B cell (primary cell): ENCODE measurements around the gene REG3A. TPM values are rescaled to one million over a fixed set of nuclear protein-coding genes. Genes with fewer than 3 reads are reported as not detected.

Experiments
- ATAC-seq: fragments of 200-7000 bp; cut with Tn5 transposase; one replicate; pipeline ENCODE4 v1.10.0; 2021; ENCODE audit warnings: low read depth, mild to moderate bottlenecking, moderate number of reproducible peaks, moderate library complexity
- CTCF ChIA-PET: fragments of 350-600 bp; sonication (Branson Sonifier 250); formaldehyde crosslinking; loops from one replicate; lab custom pipeline; 2021; ENCODE audit warnings: antibody characterized with exemption, inconsistent platforms; lab: Charles Lee
- POLR2A ChIA-PET: fragments of 350-600 bp; sonication (Branson Sonifier 250); formaldehyde crosslinking; loops from one replicate; lab custom pipeline; 2021; ENCODE audit warnings: antibody characterized with exemption; lab: Charles Lee
- DNase-seq: peaks from one replicate; pipeline ENCODE4 v3.0.0; 2013
- H2AFZ ChIP-seq: 2 replicates; pipeline ENCODE4 v1.6.1; 2012; ENCODE audit warnings: mild to moderate bottlenecking, low read depth, low read length; ENCODE audit not compliant: insufficient read depth, poor library complexity, severe bottlenecking
- H3K27ac ChIP-seq, 2 donors: 1 replicate in 1 of 2; 2 replicates in 1 of 2; pipeline ENCODE4 v1.5.1; 2012 to 2013; ENCODE audit warnings: low read length in 2 of 2, mild to moderate bottlenecking in 2 of 2, moderate library complexity in 1 of 2
- H3K27me3 ChIP-seq, 4 experiments: fragments of 200-600 bp in 1 of 4; sonication (generic) in 1 of 4; replicated peaks in 1 of 4; 1 replicate in 2 of 4; 2 replicates in 2 of 4; pipeline versions ENCODE4 v1.6.1 to v1.7.0; 2013 to 2016; ENCODE audit warnings: low read length in 3 of 4, mild to moderate bottlenecking in 2 of 4, mixed read lengths in 1 of 4, moderate library complexity in 1 of 4; ENCODE audit not compliant: insufficient read depth in 4 of 4, control insufficient read depth in 3 of 4; ENCODE audit errors: control extremely low read depth in 1 of 4
- H3K36me3 ChIP-seq, 2 experiments: replicated peaks in 1 of 2; 1 replicate in 1 of 2; 2 replicates in 1 of 2; pipeline versions ENCODE4 v1.6.1 to v1.7.1; 2013; ENCODE audit warnings: low read length in 1 of 2; ENCODE audit not compliant: insufficient read depth in 2 of 2, control insufficient read depth in 1 of 2; ENCODE audit errors: control extremely low read depth in 1 of 2, extremely low read depth in 1 of 2
- H3K4me1 ChIP-seq, 2 donors: fragments of 200-600 bp in 1 of 2; sonication (generic) in 1 of 2; 1 replicate in 1 of 2; 2 replicates in 1 of 2; pipeline versions ENCODE4 v1.5.1 to v1.6.1; 2013 to 2017; ENCODE audit warnings: low read length in 2 of 2; ENCODE audit not compliant: control insufficient read depth in 2 of 2, insufficient read depth in 2 of 2
- H3K4me2 ChIP-seq: replicated peaks from 2 replicates; pipeline ENCODE3; 2012; ENCODE audit warnings: mild to moderate bottlenecking, low read depth, low read length; ENCODE audit not compliant: poor library complexity, severe bottlenecking
- H3K4me3 ChIP-seq, 5 experiments: fragments of 200-600 bp in 1 of 5; sonication (generic) in 1 of 5; 1 replicate in 3 of 5; 2 replicates in 2 of 5; pipeline versions ENCODE4 v1.5.1 to v1.7.0; 2011 to 2016; ENCODE audit warnings: low read length in 4 of 5, mild to moderate bottlenecking in 4 of 5, low read depth in 2 of 5, control low read depth in 1 of 5, moderate library complexity in 1 of 5; ENCODE audit not compliant: insufficient read depth in 1 of 5; ENCODE audit errors: control extremely low read depth in 1 of 5, extremely low read depth in 1 of 5
- H3K79me2 ChIP-seq: fragments of 200-600 bp; sonication (generic); one replicate; pipeline ENCODE4 v1.6.0; 2016; ENCODE audit warnings: low read length; ENCODE audit not compliant: control insufficient read depth, insufficient read depth
- H3K9ac ChIP-seq: fragments of 200-600 bp; sonication (generic); 2 replicates; pipeline ENCODE4 v1.6.1; 2017; ENCODE audit warnings: mild to moderate bottlenecking, low read length, moderate library complexity
- H3K9me3 ChIP-seq, 3 donors: one replicate each; pipeline versions ENCODE4 v1.6.1 to v1.7.1; 2013; ENCODE audit warnings: low read length in 2 of 3; ENCODE audit not compliant: control insufficient read depth in 2 of 3, insufficient read depth in 1 of 3; ENCODE audit errors: control extremely low read depth in 1 of 3
- H4K20me1 ChIP-seq: 2 replicates; pipeline ENCODE4 v1.6.0; 2012; ENCODE audit warnings: mild to moderate bottlenecking, low read length; ENCODE audit not compliant: insufficient read depth, control insufficient read depth, poor library complexity, severe bottlenecking
- H3K27ac Mint-ChIP-seq: one replicate; pipeline ENCODE4 v1.8.0; 2021; ENCODE audit warnings: mixed read lengths
- H3K27me3 Mint-ChIP-seq: one replicate; pipeline ENCODE4 v1.8.0; 2021; ENCODE audit warnings: mixed read lengths
- H3K4me1 Mint-ChIP-seq: one replicate; pipeline ENCODE4 v1.8.0; 2021; ENCODE audit warnings: mixed read lengths
- H3K4me3 Mint-ChIP-seq: one replicate; pipeline ENCODE4 v1.8.0; 2021; ENCODE audit warnings: mixed read lengths
- H3K9me3 Mint-ChIP-seq: one replicate; pipeline ENCODE4 v1.8.0; 2022; ENCODE audit warnings: mixed read lengths; ENCODE audit not compliant: insufficient read depth
- CTCF ChIP-seq: fragments of 200-600 bp; IDR thresholded peaks from one replicate; pipeline ENCODE4 v1.8.0; 2022; ENCODE audit warnings: antibody characterized with exemption, mild to moderate bottlenecking
- EZH2 ChIP-seq: IDR thresholded peaks from 2 replicates; pipeline ENCODE4 v1.6.1; 2012; ENCODE audit warnings: borderline replicate concordance, low read depth, mild to moderate bottlenecking, moderate library complexity, low read length; ENCODE audit not compliant: insufficient read depth, poor library complexity, severe bottlenecking
- WGBS: methylation state at CpG from one replicate; pipeline ENCODE4 v1.1.5; 2013; ENCODE audit warnings: missing lambda C conversion rate; ENCODE audit not compliant: insufficient coverage; 5-methylcytosine and 5-hydroxymethylcytosine counted together
- intact Hi-C: fragments of 100-400 bp; cut with micrococcal nuclease; formaldehyde crosslinking; loops from one replicate; pipeline ENCODE4 v1.10.0; 2022
- polyA plus RNA-seq: library from polyadenylated mRNA; depleted of rRNA; stranded (reverse); fragments of >200 nt; gene quantifications from 2 replicates; pipeline ENCODE4 v1.2.3, GENCODE V29; 2012
- total RNA-seq, 2 donors: library from RNA; stranded (reverse); fragments of 120-200 nt in 1 of 2; gene quantifications; 1 replicate in 1 of 2; 2 replicates in 1 of 2; pipeline versions ENCODE4 v1.2.3 to v1.2.4, GENCODE V29; 2013 to 2022

The REG3A gene
- total and polyA plus RNA-seq, 2 donors (not counting 1 experiment from before 2014, with no cell fraction given), result not detected

DNA sequence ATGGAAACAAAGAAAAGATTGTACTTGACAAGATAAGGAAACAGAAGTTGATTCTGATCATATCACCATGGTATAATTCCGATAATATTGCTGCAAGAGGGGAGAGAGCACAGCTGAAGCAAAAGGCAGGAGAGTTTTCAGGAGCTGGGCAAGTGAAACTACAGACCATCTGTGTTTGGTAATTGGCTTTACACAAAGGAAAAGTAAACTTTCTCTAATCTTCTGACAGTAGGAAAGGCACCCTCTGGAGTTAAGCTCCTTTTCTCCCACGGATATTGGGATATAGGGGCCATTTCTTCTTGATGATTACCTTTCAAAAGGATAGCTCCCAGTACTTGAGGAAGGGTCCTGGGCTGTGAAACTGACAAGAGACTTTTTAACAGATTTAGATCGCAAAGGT is 29.9 kb upstream of the REG3A start:
- H3K27ac ChIP-seq, result no peak overlapping the region
- TF ChIP-seq CTCF, result no peak
- no peak for TF ChIP-seq EZH2
- H3K9me3 ChIP-seq, result no peaks in the 10 kb centered on the region
- CTCF ChIA-PET, result no interaction called here
- H3K4me1 ChIP-seq, result no peaks in the 10 kb centered on the region
- no peak overlapping the region for H3K4me3 Mint-ChIP-seq
- POLR2A ChIA-PET, result no interaction called here
- no peaks in the 10 kb centered on the region for H3K36me3 ChIP-seq
- H3K27me3 Mint-ChIP-seq, result no peaks in the 10 kb centered on the region
- no peak overlapping the region for H3K4me3 ChIP-seq
- no peaks in the 10 kb centered on the region for H3K27me3 ChIP-seq
- no peaks in the 10 kb centered on the region for H3K79me2 ChIP-seq
- no peak overlapping the region for H3K4me2 ChIP-seq
- no CpG with 5 or more reads among the region's 3 CpGs for WGBS
- peaks cover 1% of the 10 kb centered on the region for H3K9me3 Mint-ChIP-seq
- H3K9ac ChIP-seq, result no peak overlapping the region
- DNase-seq (no peak), ATAC-seq (no peak)
- H2AFZ ChIP-seq, result no peak overlapping the region
- H3K27ac Mint-ChIP-seq, result no peak overlapping the region
- intact Hi-C loops, result no loop called here
- H4K20me1 ChIP-seq, result no peaks in the 10 kb centered on the region
- H3K4me1 Mint-ChIP-seq, result no peaks in the 10 kb centered on the region

DNA sequence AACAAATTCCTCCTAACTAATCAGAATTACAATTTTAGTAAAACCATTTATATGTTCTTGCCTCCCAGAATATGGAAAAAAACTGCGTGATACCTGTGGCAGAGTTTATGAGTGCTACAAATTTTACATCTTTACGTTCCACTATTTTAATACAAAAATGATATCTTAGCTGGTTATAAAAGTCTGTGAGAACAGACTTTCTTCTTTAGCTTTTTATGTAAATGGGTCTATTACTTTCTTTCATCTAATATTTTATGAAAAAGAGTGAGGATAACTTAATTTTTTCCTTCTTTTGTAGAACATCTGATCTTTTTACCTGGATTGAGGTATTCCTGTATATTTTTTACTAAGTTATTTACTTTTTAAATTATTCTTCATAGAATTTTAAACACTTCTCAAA is 22.1 kb upstream of the REG3A start:
- Histone ChIP-seq H3K9me3 (peaks cover 0 to 7% (median 1%) of the 10 kb centered on the region in 3 donors), H3K4me1 (no peaks in the 10 kb centered on the region), H2AFZ (no peak overlapping the region), H3K4me2 (no peak overlapping the region), H3K79me2 (no peaks in the 10 kb centered on the region), H3K27me3 (no peaks in the 10 kb centered on the region), H4K20me1 (no peaks in the 10 kb centered on the region), H3K4me3 (no peak overlapping the region), H3K9ac (no peak overlapping the region), H3K36me3 (no peaks in the 10 kb centered on the region), H3K27ac (no peak overlapping the region)
- Mint-ChIP-seq H3K27ac (no peak overlapping the region), H3K27me3 (no peaks in the 10 kb centered on the region), H3K9me3 (peaks cover 1% of the 10 kb centered on the region), H3K4me3 (no peak overlapping the region), H3K4me1 (no peaks in the 10 kb centered on the region)
- WGBS, result no CpG with 5 or more reads among the region's 2 CpGs
- ChIA-PET POLR2A (no interaction called here), CTCF (no interaction called here)
- DNase-seq, result no peak
- intact Hi-C loops, result no loop called here
- TF ChIP-seq EZH2, result no peak
- no peak for TF ChIP-seq CTCF
- ATAC-seq, result no peak
